ENCODE measurements around the gene SREK1. TPM values are rescaled to one million over a fixed set of nuclear protein-coding genes. Genes with fewer than 3 reads are reported as not detected.
"Not testable (repeated sequence)": the region's sequence is repeated elsewhere in the genome, so short reads cannot be mapped to it uniquely, and the experiment has no call there.

SREK1 gene, protein sequence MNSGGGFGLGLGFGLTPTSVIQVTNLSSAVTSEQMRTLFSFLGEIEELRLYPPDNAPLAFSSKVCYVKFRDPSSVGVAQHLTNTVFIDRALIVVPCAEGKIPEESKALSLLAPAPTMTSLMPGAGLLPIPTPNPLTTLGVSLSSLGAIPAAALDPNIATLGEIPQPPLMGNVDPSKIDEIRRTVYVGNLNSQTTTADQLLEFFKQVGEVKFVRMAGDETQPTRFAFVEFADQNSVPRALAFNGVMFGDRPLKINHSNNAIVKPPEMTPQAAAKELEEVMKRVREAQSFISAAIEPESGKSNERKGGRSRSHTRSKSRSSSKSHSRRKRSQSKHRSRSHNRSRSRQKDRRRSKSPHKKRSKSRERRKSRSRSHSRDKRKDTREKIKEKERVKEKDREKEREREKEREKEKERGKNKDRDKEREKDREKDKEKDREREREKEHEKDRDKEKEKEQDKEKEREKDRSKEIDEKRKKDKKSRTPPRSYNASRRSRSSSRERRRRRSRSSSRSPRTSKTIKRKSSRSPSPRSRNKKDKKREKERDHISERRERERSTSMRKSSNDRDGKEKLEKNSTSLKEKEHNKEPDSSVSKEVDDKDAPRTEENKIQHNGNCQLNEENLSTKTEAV
- total RNA-seq = 100 to 1,000 TPM; 151 to 154 TPM
- total RNA-seq = 171 to 259 reads per million in 2 donors

GRCh38 chr5:66144074-66144833, at the start of gene SREK1:
Gene SREK1 (plus strand): TSS chr5:66144300. CDS start chr5:66144377, 77 bp downstream.
- H3K36me3 Mint-ChIP-seq (ENCODE audit: low read depth) = peaks cover 5% of the 10 kb centered on the region
- H3K9me3 ChIP-seq (ENCODE audit: control insufficient read depth, low read length, poor library complexity, severe bottlenecking) = no peaks in the 10 kb centered on the region
- peaks cover 25% of the 10 kb centered on the region for H3K4me1 Mint-ChIP-seq
- H3K4me3 Mint-ChIP-seq = peak within 1 kb of the TSS; percentile 98
- DNase-seq = peak; percentile 79 to 83 (median 80)
- no peaks in the 10 kb centered on the region for H3K27me3 Mint-ChIP-seq
- peak within 1 kb of the TSS; percentile 99 for H3K27ac Mint-ChIP-seq
- peak; percentile 89 for ATAC-seq

DNA sequence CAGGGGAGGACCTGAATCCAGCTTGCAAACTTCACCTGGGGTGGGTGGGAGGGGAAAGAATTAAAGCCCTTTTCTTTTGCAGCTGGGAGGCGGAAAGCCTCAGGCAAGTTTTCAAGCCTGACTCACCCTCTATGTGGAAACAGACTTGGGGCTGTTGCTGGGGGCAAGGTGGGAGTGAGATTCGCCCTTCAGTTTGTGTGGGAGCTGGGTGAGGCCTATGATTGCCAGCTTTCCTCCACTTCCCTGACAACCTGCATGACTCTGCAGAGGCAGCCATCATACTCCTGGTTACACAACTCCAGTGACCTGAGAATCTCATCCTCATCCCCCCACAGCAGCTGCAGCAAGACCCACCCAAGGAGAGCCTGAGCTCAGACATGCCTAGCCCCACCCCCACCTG, 43.2 kb upstream of the SREK1 start:
- H3K4me1 Mint-ChIP-seq = no peaks in the 10 kb centered on the region
- H3K27me3 Mint-ChIP-seq = no peaks in the 10 kb centered on the region
- H3K27ac Mint-ChIP-seq = no peak overlapping the region
- H3K4me3 Mint-ChIP-seq = no peak overlapping the region
- no peaks in the 10 kb centered on the region for H3K36me3 Mint-ChIP-seq (ENCODE audit: low read depth)
- DNase-seq = no peak
- H3K9me3 ChIP-seq (ENCODE audit: control insufficient read depth, low read length, poor library complexity, severe bottlenecking) = peaks cover 14% of the 10 kb centered on the region
- ATAC-seq = no peak

GRCh38 chr5:66113160-66113559, 30.9 kb upstream of the SREK1 start:
- no peaks in the 10 kb centered on the region for H3K27me3 Mint-ChIP-seq
- ATAC-seq (no peak), DNase-seq (no peak)
- H3K9me3 ChIP-seq (ENCODE audit: control insufficient read depth, low read length, poor library complexity, severe bottlenecking) = peaks cover 5% of the 10 kb centered on the region
- no peaks in the 10 kb centered on the region for H3K4me1 Mint-ChIP-seq
- no peak overlapping the region for H3K4me3 Mint-ChIP-seq
- H3K27ac Mint-ChIP-seq = no peak overlapping the region
- H3K36me3 Mint-ChIP-seq (ENCODE audit: low read depth) = no peaks in the 10 kb centered on the region

- Mint-ChIP-seq H3K36me3 (ENCODE audit: low read depth) (peaks cover 2% of the 10 kb centered on the region), H3K4me1 (no peaks in the 10 kb centered on the region), H3K27me3 (no peaks in the 10 kb centered on the region), H3K27ac (no peak overlapping the region), H3K4me3 (no peak overlapping the region)
- ATAC-seq (no peak), DNase-seq (no peak)
- peaks cover 5% of the 10 kb centered on the region for H3K9me3 ChIP-seq (ENCODE audit: control insufficient read depth, low read length, poor library complexity, severe bottlenecking)
Observed at GRCh38 chr5:66118304-66118703, 25.8 kb upstream of the SREK1 start.

DNA sequence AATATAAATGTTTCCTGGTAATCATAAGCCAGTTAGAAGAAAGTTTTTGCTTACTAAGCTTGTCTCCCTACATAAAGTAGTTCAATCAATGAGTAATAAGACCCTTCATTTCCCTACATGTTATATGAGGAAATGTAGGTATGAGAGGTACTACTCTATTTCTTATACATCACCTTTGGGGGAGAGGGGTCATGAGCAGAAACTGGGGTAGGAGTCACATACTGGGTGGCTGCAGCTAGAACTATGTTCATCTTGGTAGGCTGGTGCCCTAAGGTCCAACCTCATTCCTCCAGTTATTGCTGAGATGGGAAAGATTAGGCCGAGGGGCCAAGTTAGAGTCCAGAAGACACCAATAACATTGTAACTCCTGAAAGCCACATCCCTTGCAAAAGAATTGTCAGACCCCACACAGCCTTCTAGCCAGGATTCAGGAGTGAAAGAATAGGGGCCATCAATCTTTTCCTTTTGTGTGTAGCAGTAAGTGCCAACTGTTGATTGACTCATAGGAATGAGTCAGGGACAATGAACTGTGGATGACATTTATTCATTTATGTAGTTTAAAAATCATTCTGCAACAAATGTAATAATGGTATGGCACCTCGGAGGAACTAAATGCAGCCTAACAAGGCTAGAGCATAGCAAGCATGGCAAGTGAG, 21.6 kb upstream of the SREK1 start:
- ATAC-seq = no peak
- no peak overlapping the region for H3K4me3 Mint-ChIP-seq
- no peaks in the 10 kb centered on the region for H3K27me3 Mint-ChIP-seq
- no peaks in the 10 kb centered on the region for H3K4me1 Mint-ChIP-seq
- DNase-seq = no peak
- no peaks in the 10 kb centered on the region for H3K9me3 ChIP-seq (ENCODE audit: control insufficient read depth, low read length, poor library complexity, severe bottlenecking)
- peaks cover 2% of the 10 kb centered on the region for H3K36me3 Mint-ChIP-seq (ENCODE audit: low read depth)
- no peak overlapping the region for H3K27ac Mint-ChIP-seq

- no peaks in the 10 kb centered on the region for H3K9me3 ChIP-seq (ENCODE audit: control insufficient read depth, low read length, poor library complexity, severe bottlenecking)
- Mint-ChIP-seq H3K36me3 (ENCODE audit: low read depth) (peaks cover 4% of the 10 kb centered on the region), H3K27ac (no peak overlapping the region), H3K4me3 (no peak overlapping the region), H3K27me3 (no peaks in the 10 kb centered on the region), H3K4me1 (no peaks in the 10 kb centered on the region)
- ATAC-seq (no peak), DNase-seq (no peak)
Observed at GRCh38 chr5:66129144-66129543, 15.0 kb upstream of the SREK1 start.

DNA sequence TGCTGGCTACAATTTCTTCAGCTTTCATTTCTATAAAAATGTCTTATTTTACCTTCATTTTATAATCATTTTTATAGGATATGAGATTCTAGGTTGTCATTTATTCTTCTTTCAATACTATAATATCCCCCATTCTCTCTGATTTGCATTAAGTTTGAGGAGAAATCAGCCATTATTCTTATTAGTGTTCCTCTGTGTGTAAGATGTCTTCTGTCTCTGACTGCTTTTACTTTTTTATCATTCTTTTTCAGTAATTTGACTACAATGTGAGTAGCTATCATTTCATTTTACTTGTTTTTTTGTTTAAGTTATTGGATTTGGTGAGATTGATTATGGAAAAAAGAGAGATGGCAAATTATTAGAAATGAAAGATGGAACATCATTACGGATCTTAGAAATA, 13.6 kb upstream of the SREK1 start:
- no peak for DNase-seq
- H3K9me3 ChIP-seq (ENCODE audit: control insufficient read depth, low read length, poor library complexity, severe bottlenecking) = no peaks in the 10 kb centered on the region
- H3K27me3 Mint-ChIP-seq = no peaks in the 10 kb centered on the region
- no peaks in the 10 kb centered on the region for H3K4me1 Mint-ChIP-seq
- H3K27ac Mint-ChIP-seq = no peak overlapping the region
- peaks cover 4% of the 10 kb centered on the region for H3K36me3 Mint-ChIP-seq (ENCODE audit: low read depth)
- no peak overlapping the region for H3K4me3 Mint-ChIP-seq
- ATAC-seq = no peak

DNA sequence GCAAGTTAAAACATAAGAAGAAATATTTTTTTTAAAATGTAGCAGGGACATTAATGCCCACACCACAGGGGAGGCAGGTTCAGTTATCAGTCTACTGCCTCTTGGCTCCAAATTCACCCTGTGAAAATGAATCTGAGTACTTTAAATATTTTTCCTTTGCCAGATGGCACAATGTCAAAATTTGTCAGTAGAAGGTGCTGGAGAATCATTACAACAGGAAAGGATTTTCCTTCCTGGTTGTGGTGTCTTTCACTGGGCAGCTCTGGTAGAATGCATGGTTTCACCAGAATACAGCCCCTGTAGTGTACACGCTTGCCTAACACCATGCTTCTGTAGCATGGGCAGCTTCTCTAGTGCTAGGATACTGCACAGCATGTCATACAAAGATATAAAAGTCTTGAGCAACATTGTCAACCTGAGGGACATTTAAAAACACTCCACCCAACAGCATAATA, 9.7 kb upstream of the SREK1 start:
- DNase-seq = no peak
- Mint-ChIP-seq H3K36me3 (ENCODE audit: low read depth) (peaks cover 4% of the 10 kb centered on the region), H3K27me3 (no peaks in the 10 kb centered on the region), H3K27ac (no peak overlapping the region), H3K4me1 (no peaks in the 10 kb centered on the region), H3K4me3 (no peak overlapping the region)
- ATAC-seq = no peak
- no peaks in the 10 kb centered on the region for H3K9me3 ChIP-seq (ENCODE audit: control insufficient read depth, low read length, poor library complexity, severe bottlenecking)

DNA sequence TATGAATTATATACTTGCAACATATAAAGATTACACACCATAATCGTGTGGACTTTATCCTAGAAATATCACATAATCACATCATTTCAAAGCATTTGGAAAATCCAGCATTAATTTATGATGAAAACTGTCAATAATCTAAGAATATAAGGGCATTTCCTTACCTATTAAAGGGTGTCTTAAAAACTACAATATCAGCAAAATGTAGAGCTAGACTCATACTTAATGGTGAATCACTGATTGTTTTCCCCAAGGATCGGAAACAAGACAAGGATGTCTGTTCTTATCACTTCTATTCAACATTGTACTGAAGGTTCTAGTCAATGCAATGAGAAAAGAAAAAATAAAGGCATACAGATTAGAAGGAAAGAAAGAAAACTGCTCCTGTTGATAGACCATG, 8.0 kb upstream of the SREK1 start:
- peaks cover 2% of the 10 kb centered on the region for H3K36me3 Mint-ChIP-seq (ENCODE audit: low read depth)
- no peak overlapping the region for H3K4me3 Mint-ChIP-seq
- DNase-seq = no peak
- H3K27me3 Mint-ChIP-seq = no peaks in the 10 kb centered on the region
- H3K4me1 Mint-ChIP-seq = peaks cover 2% of the 10 kb centered on the region
- H3K27ac Mint-ChIP-seq = no peak overlapping the region
- H3K9me3 ChIP-seq (ENCODE audit: control insufficient read depth, low read length, poor library complexity, severe bottlenecking) = no peaks in the 10 kb centered on the region
- no peak for ATAC-seq

GRCh38 chr5:66136944-66137343, 7.2 kb upstream of the SREK1 start:
- not testable (repeated sequence) for H3K36me3 Mint-ChIP-seq (ENCODE audit: low read depth); H3K9me3 ChIP-seq (ENCODE audit: control insufficient read depth, low read length, poor library complexity, severe bottlenecking); DNase-seq; H3K4me3 Mint-ChIP-seq; H3K27me3 Mint-ChIP-seq; H3K27ac Mint-ChIP-seq; ATAC-seq; H3K4me1 Mint-ChIP-seq

- Mint-ChIP-seq H3K27me3 (no peaks in the 10 kb centered on the region), H3K4me3 (no peak overlapping the region), H3K36me3 (ENCODE audit: low read depth) (no peaks in the 10 kb centered on the region), H3K4me1 (peaks cover 9% of the 10 kb centered on the region), H3K27ac (no peak overlapping the region)
- DNase-seq (no peak), ATAC-seq (no peak)
- no peaks in the 10 kb centered on the region for H3K9me3 ChIP-seq (ENCODE audit: control insufficient read depth, low read length, poor library complexity, severe bottlenecking)
Observed at GRCh38 chr5:66138637-66139317, 5.3 kb upstream of the SREK1 start.

- no peaks in the 10 kb centered on the region for H3K27me3 Mint-ChIP-seq
Observed at GRCh38 chr5:66139318-66139712, 4.8 kb upstream of the SREK1 start.

More at GRCh38 chr5:66139318-66139712, 4.8 kb upstream of the SREK1 start:
- Mint-ChIP-seq H3K4me3 (peak overlapping the region; percentile 43), H3K36me3 (ENCODE audit: low read depth) (peaks cover 3% of the 10 kb centered on the region), H3K4me1 (peaks cover 13% of the 10 kb centered on the region), H3K27ac (no peak overlapping the region)
- DNase-seq = no peak
- no peaks in the 10 kb centered on the region for H3K9me3 ChIP-seq (ENCODE audit: control insufficient read depth, low read length, poor library complexity, severe bottlenecking)
- no peak for ATAC-seq

All from T-helper 17 cell (primary cell).